H1 (cell line): ENCODE measurements around the gene WDR59. TPM values are rescaled to one million over a fixed set of nuclear protein-coding genes. Genes with fewer than 3 reads are reported as not detected.

Experiments used
- ASH2L ChIP-seq: fragments of 200-600, 300-600 bp; sonication (generic); IDR thresholded peaks from one replicate; pipeline ENCODE4 v1.7.1; 2017; ENCODE audit warnings: low read length
- CHD2 ChIP-seq: IDR thresholded peaks from 2 replicates; pipeline ENCODE4 v1.6.1; 2012; ENCODE audit warnings: low read length, improper control_type of control experiment
- EZH2 ChIP-seq: fragments of 200-600 bp; sonication (generic); IDR thresholded peaks from 2 replicates; pipeline ENCODE4 v1.7.1; 2012; ENCODE audit warnings: low read depth, mild to moderate bottlenecking, moderate library complexity, low read length, inconsistent platforms; ENCODE audit not compliant: severe bottlenecking
- GABPA ChIP-seq: IDR thresholded peaks from 2 replicates; pipeline ENCODE4 v1.6.1; 2011; ENCODE audit warnings: mild to moderate bottlenecking, low read length, moderate library complexity, borderline replicate concordance; ENCODE audit not compliant: insufficient read depth
- MAFK ChIP-seq: IDR thresholded peaks from 2 replicates; pipeline ENCODE4 v1.6.1; 2012; ENCODE audit warnings: low read depth, mild to moderate bottlenecking, improper control_type of control experiment, low read length
- RBBP5 ChIP-seq: IDR thresholded peaks from 2 replicates; pipeline ENCODE4 v1.7.1; 2012; ENCODE audit warnings: low read depth, mild to moderate bottlenecking, inconsistent platforms, low read length, moderate library complexity, borderline replicate concordance
- TEAD4 ChIP-seq: IDR thresholded peaks from 2 replicates; pipeline ENCODE4 v1.6.1; 2012; ENCODE audit warnings: low read depth, low read length, inconsistent platforms, mixed read lengths
- polyA plus RNA-seq, 7 experiments: library from polyadenylated mRNA; depleted of rRNA in 3 of 7; stranded (reverse) in 5 of 7; unstranded in 2 of 7; fragments of >200 nt in 5 of 7; fragments of 200-250 nt in 2 of 7; gene quantifications; 1 replicate in 5 of 7; 2 replicates in 1 of 7; 4 replicates in 1 of 7; pipeline versions ENCODE4 v1.2.1 to v1.2.3, GENCODE V29; 2011 to 2013; ENCODE audit warnings: missing spikeins in 2 of 7, mixed read lengths in 2 of 7
- total RNA-seq: library from RNA; stranded (reverse); fragmentation: NEBNext Ultra II Directional; extraction: Animal tissue kit (Norgen Biotek cat#: 25700); gene quantifications from 2 replicates; pipeline ENCODE4 v1.2.1, GENCODE V29; 2021

The WDR59 gene
- total and polyA plus RNA-seq, 2 of the 8 experiments (the other 6 are each of a cell fraction or from before 2014, with no cell fraction given), result 84.2 to 124 TPM

- TF ChIP-seq ASH2L (no peak), CHD2 (no peak), TEAD4 (no peak), GABPA (no peak), MAFK (no peak), EZH2 (no peak), RBBP5 (no peak)
These were observed 26.8 kb upstream of the WDR59 start (continued) for GRCh38 chr16:75011634-75012307.
